Measurements from ENCODE around the gene ARHGAP26. TPM values are rescaled to one million over a fixed set of nuclear protein-coding genes. Genes with fewer than 3 reads are reported as not detected.

Gene ARHGAP26
- total and polyA plus RNA-seq, 2 donors (not counting 3 experiments of a cell fraction or from before 2014, with no cell fraction given), result 3.1 to 16.2 TPM

GRCh38 chr5:143046314-143046713 is 276.1 kb downstream of the ARHGAP26 start:
- DNase-seq (ENCODE audit: low read depth, low spot score) (no peak), FAIRE-seq (no peak)
- no peaks in the 10 kb centered on the region for H3K4me1 ChIP-seq (ENCODE audit: control insufficient read depth, extremely low read depth, insufficient read depth, low read length)
- no TSS peak for BruUV-seq (replicated peaks)
- no peaks in the 10 kb centered on the region for H3K9me3 ChIP-seq (replicated peaks; ENCODE audit: control insufficient read depth, insufficient read depth, low read length)
- H3K4me3 ChIP-seq (replicated peaks in 1 of 3; ENCODE audit: insufficient read depth in 1 of 3, low read depth in 1 of 3, low read length in 3 of 3), result no peak overlapping the region
- TF ChIP-seq JUN (IDR thresholded peaks at IDR 0.05; ENCODE audit: borderline replicate concordance, insufficient read depth, insufficient read length, low read depth), result no peak
- no peak for TF ChIP-seq MYC (IDR thresholded peaks at IDR 0.05; ENCODE audit: low read depth, low read length)
- no peak for TF ChIP-seq POLR2AphosphoS5 (IDR thresholded peaks at IDR 0.05; ENCODE audit: insufficient read depth, low read depth, low read length)
- TF ChIP-seq MAX (IDR thresholded peaks at IDR 0.05; ENCODE audit: insufficient read depth, insufficient read length), result no peak
- no peak for TF ChIP-seq CTCF (IDR thresholded peaks at IDR 0.05; ENCODE audit: extremely low read depth in 1 of 2, insufficient read depth in 1 of 2, low read depth in 1 of 2, low read length in 2 of 2)
- H3K4me2 ChIP-seq (ENCODE audit: insufficient read depth, low read length), result no peak overlapping the region
- ChIA-PET CTCF (no interaction called here), POLR2A (no interaction called here)
- no peaks in the 10 kb centered on the region for H4K20me1 ChIP-seq (replicated peaks; ENCODE audit: control insufficient read depth, extremely low read depth, insufficient read depth, low read length)
- dilution Hi-C loops (cut with MboI; ENCODE audit: extremely low pct_ligation_motif_present, low sequenced_read_pairs), result no loop called here
- intact Hi-C loops (cut with micrococcal nuclease), result no loop called here
- H3K79me2 ChIP-seq (ENCODE audit: control insufficient read depth, insufficient read depth, low read length), result no peaks in the 10 kb centered on the region
- H3K27me3 ChIP-seq (ENCODE audit: control insufficient read depth in 2 of 2, insufficient read depth in 2 of 2, low read length in 2 of 2), result no peaks in the 10 kb centered on the region
- H3K9ac ChIP-seq (replicated peaks; ENCODE audit: extremely low read depth, insufficient read depth, low read length), result no peak overlapping the region
- no peak overlapping the region for H2AFZ ChIP-seq (ENCODE audit: low read depth, low read length)
- H3K27ac ChIP-seq (ENCODE audit: insufficient read depth, low read depth, low read length), result no peak overlapping the region
- H3K9me1 ChIP-seq (replicated peaks; ENCODE audit: control insufficient read depth, extremely low read depth, insufficient read depth, low read length), result no peaks in the 10 kb centered on the region
- H3K36me3 ChIP-seq (ENCODE audit: control insufficient read depth in 2 of 2, extremely low read depth in 1 of 2, insufficient read depth in 2 of 2, low read length in 2 of 2), result no peaks in the 10 kb centered on the region

GRCh38 chr5:143047091-143047490 is 276.9 kb downstream of the ARHGAP26 start:
- Histone ChIP-seq H3K27me3 (ENCODE audit: control insufficient read depth in 2 of 2, insufficient read depth in 2 of 2, low read length in 2 of 2) (no peaks in the 10 kb centered on the region), H4K20me1 (replicated peaks; ENCODE audit: control insufficient read depth, extremely low read depth, insufficient read depth, low read length) (no peaks in the 10 kb centered on the region), H3K9me3 (replicated peaks; ENCODE audit: control insufficient read depth, insufficient read depth, low read length) (no peaks in the 10 kb centered on the region), H3K4me2 (ENCODE audit: insufficient read depth, low read length) (no peak overlapping the region), H3K36me3 (ENCODE audit: control insufficient read depth in 2 of 2, extremely low read depth in 1 of 2, insufficient read depth in 2 of 2, low read length in 2 of 2) (no peaks in the 10 kb centered on the region), H3K27ac (ENCODE audit: insufficient read depth, low read depth, low read length) (no peak overlapping the region), H3K4me1 (ENCODE audit: control insufficient read depth, extremely low read depth, insufficient read depth, low read length) (no peaks in the 10 kb centered on the region), H2AFZ (ENCODE audit: low read depth, low read length) (no peak overlapping the region), H3K9me1 (replicated peaks; ENCODE audit: control insufficient read depth, extremely low read depth, insufficient read depth, low read length) (no peaks in the 10 kb centered on the region), H3K9ac (replicated peaks; ENCODE audit: extremely low read depth, insufficient read depth, low read length) (no peak overlapping the region), H3K4me3 (replicated peaks in 1 of 3; ENCODE audit: insufficient read depth in 1 of 3, low read depth in 1 of 3, low read length in 3 of 3) (no peak overlapping the region), H3K79me2 (ENCODE audit: control insufficient read depth, insufficient read depth, low read length) (no peaks in the 10 kb centered on the region)
- ChIA-PET POLR2A (no interaction called here), CTCF (no interaction called here)
- dilution Hi-C loops (cut with MboI; ENCODE audit: extremely low pct_ligation_motif_present, low sequenced_read_pairs) (no loop called here), intact Hi-C loops (cut with micrococcal nuclease) (no loop called here)
- no peak for FAIRE-seq
- TF ChIP-seq JUN (IDR thresholded peaks at IDR 0.05; ENCODE audit: borderline replicate concordance, insufficient read depth, insufficient read length, low read depth) (no peak), CTCF (IDR thresholded peaks at IDR 0.05; ENCODE audit: extremely low read depth in 1 of 2, insufficient read depth in 1 of 2, low read depth in 1 of 2, low read length in 2 of 2) (no peak), MAX (IDR thresholded peaks at IDR 0.05; ENCODE audit: insufficient read depth, insufficient read length) (no peak), EZH2 (IDR thresholded peaks at IDR 0.05; ENCODE audit: borderline replicate concordance, low read depth, low read length, severe bottlenecking) (no peak), FOS (IDR thresholded peaks at IDR 0.05; ENCODE audit: borderline replicate concordance, insufficient read depth, low read length) (no peak), GATA2 (IDR thresholded peaks at IDR 0.05; ENCODE audit: insufficient read depth, insufficient read length, low read depth, low read length) (no peak), POLR2AphosphoS5 (IDR thresholded peaks at IDR 0.05; ENCODE audit: insufficient read depth, low read depth, low read length) (no peak), POLR2A (IDR thresholded peaks at IDR 0.05; ENCODE audit: low read depth, low read length) (no peak), MYC (IDR thresholded peaks at IDR 0.05; ENCODE audit: low read depth, low read length) (no peak)
- no TSS peak for BruUV-seq (replicated peaks)
- DNase-seq (ENCODE audit: low read depth, low spot score), result no peak
